NOMO-1 (cell line): Measurements from ENCODE around the gene PLXNB3.
A peak's percentile ranks its signal among the peaks of the same experiment; 100 is the strongest.

ENCODE experiments used
- DNase-seq, 2 experiments: peaks; one replicate each; lab custom pipeline; 2025; ENCODE audit not compliant: unreplicated experiment in 2 of 2; lab: John Stamatoyannopoulos, UW

Gene PLXNB3

DNA sequence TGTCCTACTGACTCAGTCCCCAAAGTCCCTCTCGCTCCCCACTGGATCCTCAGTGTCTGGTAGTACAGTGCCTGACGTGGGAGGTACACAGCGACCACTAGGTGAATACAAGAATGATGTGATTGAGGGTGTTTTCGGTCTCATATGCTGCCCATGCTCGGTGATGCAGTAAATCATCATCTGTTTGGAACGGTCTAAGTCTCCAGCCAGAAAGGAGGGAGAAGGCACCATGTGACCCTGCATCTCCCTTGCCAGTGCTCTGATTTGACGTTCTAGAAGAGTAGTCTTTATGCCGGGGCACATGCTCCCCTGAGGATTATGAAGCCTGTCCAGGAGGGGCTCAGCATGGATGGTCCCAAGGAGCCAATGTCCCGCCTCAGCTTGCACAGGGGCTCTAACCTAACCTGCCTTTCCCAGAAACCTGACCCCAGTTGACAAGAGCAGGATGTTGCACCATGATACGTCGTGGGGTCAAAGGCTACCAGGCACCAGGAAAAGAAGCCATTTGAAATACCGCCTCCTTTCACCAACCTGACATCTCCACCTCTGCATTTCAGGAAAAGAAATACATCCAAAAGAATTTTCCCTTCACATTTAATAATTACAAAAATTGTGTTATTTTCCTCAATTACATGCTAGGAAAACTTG, 13.8 kb upstream of the PLXNB3 start:
- DNase-seq, result no peak

DNA sequence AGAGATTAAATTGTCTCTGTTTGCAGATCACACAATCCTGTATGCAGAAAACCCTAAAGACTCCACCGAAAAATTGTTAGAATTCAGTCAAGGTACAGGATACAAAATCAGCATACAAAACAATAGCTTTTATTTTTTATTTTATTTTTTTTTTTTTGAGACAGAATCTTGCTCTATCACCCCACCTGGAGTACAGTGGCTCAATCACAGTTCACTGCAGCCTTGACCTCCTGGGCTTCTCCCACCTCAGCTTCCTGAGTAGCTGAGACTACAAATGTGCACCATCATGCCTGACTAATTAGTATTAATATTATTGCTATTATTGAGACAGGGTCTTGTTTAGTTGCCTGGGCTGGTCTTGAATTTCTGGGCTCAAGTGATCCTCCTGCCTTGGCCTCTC, 8.9 kb upstream of the PLXNB3 start:
- no peak for DNase-seq

DNA sequence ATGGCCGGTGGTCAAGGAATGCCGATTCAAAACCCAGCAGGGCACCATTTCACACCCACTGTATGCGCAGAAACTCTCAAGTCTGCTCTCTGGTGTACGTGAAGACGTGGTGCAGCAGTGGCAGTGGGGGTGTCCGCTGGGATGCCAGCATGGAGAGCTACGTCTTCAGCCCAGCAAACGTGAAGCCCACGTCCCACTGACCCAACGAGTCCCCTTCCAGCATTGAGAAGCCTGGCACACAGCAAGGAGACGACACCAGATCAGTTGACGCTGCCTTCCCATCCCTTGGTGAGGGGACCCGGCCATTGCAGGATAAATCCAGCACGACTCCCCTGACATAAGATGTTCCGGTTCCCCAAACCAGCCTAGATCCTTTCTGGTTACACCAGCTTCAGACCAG, 2.2 kb upstream of the PLXNB3 start:
- DNase-seq, result no peak

DNA sequence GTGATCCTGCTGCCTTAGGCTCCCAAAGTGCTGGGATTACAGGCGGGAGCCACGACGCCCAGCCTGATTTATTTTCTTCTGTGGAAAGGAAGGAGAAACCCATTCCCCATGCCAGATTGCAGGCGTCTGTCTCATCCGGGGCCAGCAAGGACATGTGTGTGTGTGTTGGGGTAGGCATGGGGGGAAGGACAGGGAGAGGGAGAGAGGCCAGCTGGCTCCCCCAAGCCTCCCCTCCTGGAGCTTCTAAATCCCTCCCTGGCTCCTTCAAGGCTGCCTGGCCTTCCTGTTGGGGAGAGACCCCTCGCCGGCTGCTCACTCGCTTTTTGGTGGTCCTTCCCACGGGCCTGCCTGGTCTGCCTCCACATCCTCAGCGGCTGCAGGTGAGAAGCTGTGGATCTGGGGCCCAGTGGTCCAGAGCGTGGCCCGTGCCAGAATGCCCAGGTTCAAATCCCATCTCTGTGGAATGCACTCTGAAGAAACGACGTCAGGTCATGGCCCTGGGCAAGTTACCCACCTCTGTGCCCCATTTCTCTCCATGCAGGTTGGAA, 1.3 kb upstream of the PLXNB3 start:
- DNase-seq, result no peak

DNA sequence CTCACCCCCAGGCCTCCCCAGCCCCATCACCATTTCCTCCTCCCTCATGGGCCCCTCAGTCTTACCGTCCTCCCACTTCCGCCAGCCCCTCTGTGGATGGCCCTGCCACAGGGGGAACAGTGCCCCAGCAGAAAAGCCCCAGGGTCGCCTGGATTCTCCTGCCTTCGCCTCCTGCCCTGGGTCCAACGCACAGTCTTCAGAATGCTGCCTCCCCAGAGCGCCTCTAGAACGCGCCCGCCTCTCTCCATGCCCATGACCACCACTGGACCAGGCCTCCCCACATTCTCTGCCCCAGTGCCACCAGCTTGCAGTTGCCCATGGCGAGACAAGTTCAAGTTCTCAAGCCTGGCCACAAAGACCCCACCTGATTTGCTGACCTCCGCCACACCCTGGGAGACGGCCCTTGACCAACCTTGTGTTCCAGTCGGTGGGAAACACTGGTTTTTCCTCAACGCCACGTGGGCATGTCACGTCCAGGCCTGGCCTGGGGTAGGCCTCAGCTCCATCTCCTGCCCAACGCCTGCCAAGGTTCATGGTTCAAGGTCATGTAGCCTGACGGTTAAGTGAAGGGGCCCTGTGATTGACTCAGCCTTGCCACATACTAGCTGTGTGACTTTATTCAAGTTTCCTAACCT, 634 bp upstream of the PLXNB3 start:
- no peak for DNase-seq

DNA sequence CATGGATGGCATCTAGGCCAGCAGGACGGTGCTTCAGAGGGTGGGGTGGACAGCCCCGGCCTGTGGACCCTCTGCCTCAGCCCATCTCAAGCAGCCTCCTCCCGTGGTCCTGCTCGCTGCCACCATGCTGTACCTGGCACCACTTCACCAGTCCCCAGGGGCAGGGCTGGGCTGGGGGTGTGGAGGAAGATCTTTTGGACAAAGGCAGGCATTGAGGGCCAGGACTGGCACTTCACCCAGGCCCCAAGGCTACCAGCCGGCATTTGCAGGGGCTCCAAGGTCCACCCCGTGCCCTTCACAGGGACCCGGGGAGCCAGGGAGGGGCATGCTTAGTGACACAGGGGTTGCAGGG, 713 bp downstream of the PLXNB3 start:
- no peak for DNase-seq

DNA sequence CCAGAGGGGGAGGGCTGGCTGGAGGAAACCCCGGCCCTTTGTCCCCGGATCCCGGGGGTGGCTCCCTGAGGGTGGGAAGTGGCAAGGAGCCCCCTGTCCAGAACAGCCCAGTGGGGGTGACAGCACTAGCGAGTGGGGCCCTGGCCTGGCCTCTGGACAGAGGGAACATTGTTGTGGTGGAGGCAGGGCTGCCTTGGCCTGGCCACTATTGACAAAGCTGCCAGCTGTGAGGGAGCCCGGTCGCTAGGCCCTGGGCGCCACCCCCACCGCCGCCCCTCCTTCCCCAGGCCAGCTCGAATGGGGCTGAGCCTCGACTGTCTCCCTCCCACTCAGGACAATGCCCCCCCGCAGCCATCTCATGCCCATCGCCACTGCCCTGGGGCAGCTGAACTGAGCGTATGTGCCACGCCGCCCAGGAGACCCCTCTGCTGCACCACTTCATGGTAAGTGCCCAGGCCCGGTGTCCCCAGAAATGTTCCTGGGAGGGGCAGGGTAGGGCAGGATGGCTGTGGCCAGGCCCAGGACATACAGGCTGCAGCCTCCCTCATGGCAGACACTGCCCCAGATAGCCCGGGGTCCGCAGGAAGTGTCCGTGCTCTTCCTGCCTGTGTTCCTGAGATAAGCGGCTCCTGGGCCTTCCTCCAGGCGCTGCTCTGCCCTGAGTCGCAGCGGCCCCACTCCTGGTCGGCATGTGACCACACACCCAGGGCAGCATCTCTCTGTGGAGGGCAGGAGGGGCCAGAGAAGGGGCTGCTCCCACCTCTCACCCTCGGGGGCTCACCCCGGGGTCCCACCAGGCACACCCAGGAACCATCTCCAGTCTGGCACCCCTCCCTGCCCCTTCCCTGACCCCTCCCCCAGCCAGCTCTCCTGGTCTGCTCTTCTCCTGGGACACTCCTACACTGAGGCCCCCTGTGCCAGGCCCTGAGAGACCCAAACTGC, 1.4 kb downstream of the PLXNB3 start:
- DNase-seq, result no peak

DNA sequence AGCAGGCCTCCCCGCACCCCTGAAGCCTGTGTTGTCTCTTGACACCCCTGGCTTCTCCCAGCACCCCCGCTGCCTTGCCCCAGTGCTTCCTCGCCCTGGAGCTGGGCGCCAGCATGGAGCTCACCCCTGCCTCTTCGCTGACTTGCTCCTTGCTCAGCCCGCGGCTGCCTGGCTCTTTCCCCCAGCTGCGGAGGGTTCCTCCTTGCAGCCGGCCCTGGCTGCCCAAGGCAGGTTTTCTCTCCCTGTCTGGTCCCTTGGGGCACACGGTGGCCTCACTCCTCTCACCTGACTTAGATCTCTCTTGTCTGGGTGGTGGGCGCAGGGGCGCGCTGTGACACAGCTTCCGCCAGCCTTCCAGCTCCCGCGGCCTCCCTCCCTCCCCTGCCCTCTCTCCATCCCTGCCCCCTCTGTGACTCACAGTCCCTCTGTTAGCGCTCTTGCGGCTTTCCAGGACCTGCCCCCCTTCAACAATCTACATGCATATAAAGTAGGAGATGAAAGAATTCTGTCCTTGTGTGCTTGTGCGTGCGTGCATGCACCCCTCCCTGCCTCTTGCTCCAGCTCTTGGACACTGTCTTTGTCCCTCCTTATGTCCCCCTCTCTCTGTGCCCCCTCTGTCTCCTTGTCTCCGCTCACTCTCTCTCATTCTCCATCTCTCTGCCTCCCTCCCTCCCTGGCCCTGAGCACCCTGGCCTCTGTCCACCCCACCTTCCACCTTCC, 2.2 kb downstream of the PLXNB3 start:
- DNase-seq, result peak; percentile 28 to 63

DNA sequence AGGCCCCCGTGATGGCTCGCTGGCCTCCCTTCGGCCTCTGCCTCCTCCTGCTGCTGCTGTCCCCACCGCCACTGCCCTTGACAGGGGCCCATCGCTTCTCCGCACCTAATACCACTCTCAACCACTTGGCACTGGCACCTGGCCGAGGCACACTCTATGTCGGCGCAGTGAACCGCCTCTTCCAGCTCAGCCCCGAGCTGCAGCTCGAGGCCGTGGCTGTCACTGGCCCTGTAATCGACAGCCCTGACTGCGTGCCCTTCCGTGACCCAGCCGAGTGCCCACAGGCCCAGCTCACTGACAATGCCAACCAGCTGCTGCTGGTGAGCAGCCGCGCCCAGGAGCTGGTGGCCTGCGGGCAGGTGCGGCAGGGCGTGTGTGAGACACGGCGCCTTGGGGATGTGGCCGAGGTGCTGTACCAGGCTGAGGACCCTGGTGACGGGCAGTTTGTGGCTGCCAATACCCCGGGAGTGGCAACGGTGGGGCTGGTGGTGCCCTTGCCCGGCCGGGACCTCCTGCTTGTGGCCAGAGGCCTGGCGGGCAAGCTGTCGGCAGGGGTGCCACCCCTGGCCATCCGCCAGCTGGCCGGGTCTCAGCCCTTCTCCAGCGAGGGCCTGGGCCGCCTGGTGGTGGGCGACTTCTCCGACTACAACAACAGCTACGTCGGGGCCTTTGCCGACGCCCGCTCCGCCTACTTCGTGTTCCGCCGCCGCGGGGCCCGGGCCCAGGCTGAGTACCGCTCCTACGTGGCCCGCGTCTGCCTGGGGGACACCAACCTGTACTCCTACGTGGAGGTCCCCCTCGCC, 3.0 kb downstream of the PLXNB3 start:
- no peak for DNase-seq

DNA sequence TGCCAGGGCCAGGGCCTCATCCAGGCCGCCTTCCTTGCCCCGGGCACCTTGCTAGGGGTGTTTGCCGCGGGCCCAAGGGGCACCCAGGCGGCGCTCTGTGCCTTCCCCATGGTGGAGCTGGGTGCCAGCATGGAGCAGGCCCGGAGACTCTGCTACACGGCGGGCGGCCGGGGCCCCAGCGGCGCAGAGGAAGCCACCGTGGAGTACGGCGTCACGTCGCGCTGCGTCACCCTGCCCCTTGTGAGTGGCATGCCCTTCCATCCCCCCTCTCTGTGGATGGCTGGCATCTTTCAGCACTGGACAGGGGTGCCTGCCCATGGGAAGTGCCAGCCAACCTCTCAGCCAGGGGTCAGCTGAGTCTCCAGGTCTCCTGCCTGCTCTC, 3.6 kb downstream of the PLXNB3 start:
- no peak for DNase-seq

DNA sequence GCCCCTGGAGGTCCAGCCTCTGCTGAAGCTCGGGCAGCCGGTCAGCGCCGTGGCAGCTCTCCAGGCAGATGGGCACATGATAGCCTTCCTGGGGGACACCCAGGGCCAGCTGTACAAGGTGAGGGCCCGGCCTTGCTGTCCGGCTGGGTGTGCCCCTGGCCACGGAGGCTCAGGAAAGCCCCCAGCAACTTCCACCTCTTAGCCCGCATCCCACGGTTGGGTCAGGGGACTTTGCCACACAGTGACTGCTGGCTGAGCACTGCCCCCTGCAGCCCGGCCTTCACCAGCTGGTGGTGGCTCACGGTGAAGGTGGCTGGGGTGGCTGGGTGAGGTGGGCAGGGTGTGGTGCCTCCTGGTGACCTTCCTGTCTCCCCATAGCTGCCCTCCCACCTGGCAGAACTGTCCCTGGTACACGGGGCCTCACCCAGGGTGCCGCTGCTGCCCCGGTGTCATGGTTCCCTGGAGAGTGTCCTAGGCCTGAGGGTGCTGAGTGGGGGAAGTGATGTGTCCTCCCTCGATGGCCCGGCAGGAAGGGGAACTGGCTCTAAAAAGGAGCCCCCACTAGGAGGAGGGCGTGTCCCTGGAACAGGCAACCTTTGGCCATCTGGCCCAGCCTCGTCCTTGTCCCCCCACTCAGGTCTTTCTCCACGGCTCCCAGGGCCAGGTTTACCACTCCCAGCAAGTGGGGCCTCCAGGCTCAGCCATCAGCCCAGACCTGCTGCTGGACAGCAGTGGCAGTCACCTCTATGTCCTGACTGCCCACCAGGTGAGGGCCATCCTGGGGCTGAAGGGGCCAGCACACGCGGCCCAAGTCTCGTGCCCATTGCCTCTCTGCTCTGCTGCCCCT, 4.5 kb downstream of the PLXNB3 start:
- no peak for DNase-seq

DNA sequence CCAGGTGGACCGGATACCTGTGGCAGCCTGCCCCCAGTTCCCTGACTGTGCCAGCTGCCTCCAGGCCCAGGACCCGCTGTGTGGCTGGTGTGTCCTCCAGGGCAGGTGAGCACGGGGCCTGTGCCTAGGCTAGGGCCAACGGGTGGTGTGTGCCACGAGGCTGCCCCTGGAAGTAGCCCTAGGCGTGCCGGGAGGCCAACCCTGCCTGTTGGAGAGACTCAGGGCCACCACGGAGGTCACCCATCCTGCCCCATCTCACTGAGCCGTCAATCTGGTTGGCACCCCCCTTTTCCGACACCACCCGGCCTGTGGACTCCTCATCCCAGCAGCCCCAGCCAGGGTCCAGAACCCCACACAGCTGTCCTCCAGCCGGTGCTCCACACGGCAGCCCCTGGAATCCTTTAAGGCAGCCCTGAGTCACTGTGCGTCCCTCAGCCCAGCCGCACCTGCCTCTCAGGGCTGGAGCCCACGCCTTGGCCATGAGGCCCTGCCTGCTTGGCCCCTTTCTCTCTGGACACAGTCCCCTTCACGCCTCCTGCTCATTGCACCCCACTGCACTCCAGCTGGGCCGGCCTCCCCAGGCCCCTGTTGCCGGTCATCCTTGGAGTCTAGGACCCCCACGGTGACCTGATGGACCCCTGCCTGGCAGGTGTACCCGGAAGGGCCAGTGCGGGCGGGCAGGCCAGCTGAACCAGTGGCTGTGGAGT, 5.3 kb downstream of the PLXNB3 start:
- DNase-seq, result no peak

DNA sequence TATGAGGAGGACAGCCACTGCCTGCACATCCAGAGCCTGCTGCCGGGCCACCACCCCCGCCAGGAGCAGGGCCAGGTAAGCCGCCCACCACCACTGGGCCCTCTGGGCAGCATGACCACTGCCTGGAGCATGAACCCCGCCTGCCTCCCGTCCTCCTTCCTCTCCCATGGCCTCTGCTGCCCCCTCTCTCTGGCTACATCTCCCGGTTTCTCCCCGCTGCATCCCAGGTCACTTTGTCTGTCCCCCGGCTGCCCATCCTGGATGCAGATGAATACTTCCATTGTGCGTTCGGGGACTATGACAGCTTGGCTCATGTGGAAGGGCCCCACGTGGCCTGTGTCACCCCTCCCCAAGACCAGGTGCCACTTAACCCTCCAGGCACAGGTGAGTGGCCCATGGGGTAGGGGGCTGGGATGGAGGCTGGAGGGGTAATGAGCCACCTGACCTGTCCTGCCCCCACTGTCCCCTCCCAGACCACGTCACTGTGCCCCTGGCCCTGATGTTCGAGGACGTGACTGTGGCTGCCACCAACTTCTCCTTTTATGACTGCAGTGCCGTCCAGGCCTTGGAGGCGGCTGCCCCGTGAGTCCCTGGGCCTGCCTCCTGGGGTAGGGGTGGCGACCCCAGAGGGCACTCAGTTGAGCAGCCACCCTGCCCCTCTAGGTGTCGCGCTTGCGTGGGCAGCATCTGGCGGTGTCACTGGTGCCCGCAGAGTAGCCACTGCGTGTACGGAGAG, 6.0 kb downstream of the PLXNB3 start:
- no peak for DNase-seq

DNA sequence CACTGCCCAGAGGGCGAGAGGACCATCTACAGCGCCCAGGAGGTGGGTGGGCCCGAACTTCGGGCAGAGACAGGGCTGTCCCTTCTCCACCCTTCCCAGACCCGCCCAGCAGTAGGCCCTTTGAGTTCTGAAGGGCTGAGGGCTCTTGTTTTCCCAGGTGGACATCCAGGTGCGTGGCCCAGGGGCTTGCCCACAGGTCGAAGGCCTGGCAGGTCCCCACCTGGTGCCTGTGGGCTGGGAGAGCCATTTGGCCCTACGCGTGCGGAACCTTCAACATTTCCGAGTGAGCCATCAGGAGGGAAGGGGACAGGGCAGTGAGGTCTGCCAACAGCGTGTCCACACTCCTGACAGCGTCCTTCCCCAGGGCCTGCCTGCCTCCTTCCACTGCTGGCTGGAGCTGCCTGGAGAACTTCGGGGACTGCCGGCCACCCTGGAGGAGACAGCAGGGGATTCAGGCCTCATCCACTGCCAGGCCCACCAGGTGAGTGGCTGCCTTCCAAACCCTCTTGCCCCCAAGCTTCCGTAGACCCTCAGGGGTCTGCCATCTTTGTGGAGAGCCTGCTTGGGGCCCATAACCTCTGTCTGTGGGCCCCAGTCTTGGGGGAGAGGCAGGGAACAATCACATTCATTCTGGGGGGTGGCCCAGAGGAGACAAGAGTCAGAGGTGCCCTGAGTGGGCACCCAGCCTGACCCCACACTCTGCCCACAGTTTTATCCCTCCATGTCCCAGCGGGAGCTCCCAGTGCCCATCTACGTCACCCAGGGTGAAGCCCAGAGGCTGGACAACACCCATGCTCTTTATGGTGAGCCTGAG, 6.8 kb downstream of the PLXNB3 start:
- DNase-seq, result no peak

DNA sequence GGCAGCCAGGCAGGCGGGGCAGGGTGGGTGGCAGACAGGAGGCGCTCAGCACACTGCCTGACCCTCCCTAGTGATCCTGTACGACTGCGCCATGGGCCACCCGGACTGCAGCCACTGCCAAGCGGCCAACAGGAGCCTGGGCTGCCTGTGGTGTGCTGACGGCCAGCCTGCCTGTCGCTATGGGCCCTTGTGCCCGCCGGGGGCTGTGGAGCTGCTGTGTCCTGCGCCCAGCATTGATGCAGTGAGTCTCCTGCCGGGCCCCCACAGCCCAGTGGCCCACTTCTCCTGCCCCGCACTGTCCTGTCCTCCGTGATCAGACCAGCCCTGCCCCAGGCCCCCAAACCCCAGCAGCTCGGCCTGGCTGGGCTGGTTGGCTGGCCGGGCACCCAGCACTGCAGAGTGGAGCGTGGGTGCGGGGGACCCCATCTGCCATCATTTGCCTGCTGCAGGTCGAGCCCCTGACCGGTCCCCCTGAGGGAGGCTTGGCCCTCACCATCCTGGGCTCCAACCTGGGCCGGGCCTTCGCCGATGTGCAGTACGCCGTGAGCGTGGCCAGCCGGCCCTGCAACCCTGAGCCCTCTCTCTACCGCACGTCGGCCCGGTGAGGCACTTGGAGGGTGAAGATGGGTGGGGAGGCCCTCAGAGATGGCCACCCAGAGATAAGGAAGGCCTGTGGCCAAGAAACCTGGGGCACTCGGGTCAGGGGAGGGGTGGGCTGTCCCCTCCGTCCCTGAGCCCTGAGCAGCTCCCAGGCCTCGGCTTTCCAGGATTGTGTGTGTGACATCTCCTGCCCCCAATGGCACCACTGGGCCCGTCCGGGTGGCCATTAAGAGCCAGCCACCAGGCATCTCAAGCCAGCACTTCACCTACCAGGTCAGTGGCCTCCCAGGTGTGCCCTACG, 7.6 kb downstream of the PLXNB3 start:
- no peak for DNase-seq
